NCI-H82 treated with DMSO at 0.1 percent for 48 hours (cell line): ENCODE data around the gene DDB1.
"Not testable (repeated sequence)": the region's sequence is repeated elsewhere in the genome, so short reads cannot be mapped to it uniquely, and the experiment has no call there.

ENCODE experiments used
- DNase-seq: peaks from one replicate; lab custom pipeline; 2025; ENCODE audit not compliant: unreplicated experiment; lab: John Stamatoyannopoulos, UW

DDB1 gene

GRCh38 chr11:61272731-61273130 is 60.2 kb downstream of the DDB1 start:
- no peak for DNase-seq

GRCh38 chr11:61270354-61271076 is 62.4 kb downstream of the DDB1 start:
- DNase-seq = no peak

- DNase-seq = no peak
These were observed 64.2 kb downstream of the DDB1 start for GRCh38 chr11:61268588-61269250.

- no peak for DNase-seq
These were observed 65.5 kb downstream of the DDB1 start for GRCh38 chr11:61267437-61267841.

- DNase-seq = no peak
These were observed 66.3 kb downstream of the DDB1 start for GRCh38 chr11:61266602-61267001.

- no peak for DNase-seq
These were observed 67.5 kb downstream of the DDB1 start for GRCh38 chr11:61265357-61265756.

GRCh38 chr11:61264795-61265194 is 68.1 kb downstream of the DDB1 start:
- no peak for DNase-seq

GRCh38 chr11:61264371-61264770 is 68.5 kb downstream of the DDB1 start:
- DNase-seq = no peak

- no peak for DNase-seq
These were observed 73.5 kb downstream of the DDB1 start for GRCh38 chr11:61259363-61259762.

GRCh38 chr11:61258546-61258945 is 74.4 kb downstream of the DDB1 start:
- no peak for DNase-seq

GRCh38 chr11:61256710-61257482 is 76.0 kb downstream of the DDB1 start:
- no peak for DNase-seq

GRCh38 chr11:61254403-61255025 is 78.4 kb downstream of the DDB1 start:
- DNase-seq = peak; percentile 43

GRCh38 chr11:61252332-61252731 is 80.6 kb downstream of the DDB1 start:
- not testable (repeated sequence) for DNase-seq

- peak; percentile 1 for DNase-seq
These were observed 81.8 kb downstream of the DDB1 start for GRCh38 chr11:61250796-61251765.
